HG03097 (cell line): Measurements from ENCODE around the gene PIK3R5.

ENCODE experiments used
- ATAC-seq: cut with Tn5 transposase; IDR thresholded peaks from one replicate; pipeline ENCODE4 v1.9.1; 2021; ENCODE audit not compliant: unreplicated experiment, low FRiP score

PIK3R5 gene

DNA sequence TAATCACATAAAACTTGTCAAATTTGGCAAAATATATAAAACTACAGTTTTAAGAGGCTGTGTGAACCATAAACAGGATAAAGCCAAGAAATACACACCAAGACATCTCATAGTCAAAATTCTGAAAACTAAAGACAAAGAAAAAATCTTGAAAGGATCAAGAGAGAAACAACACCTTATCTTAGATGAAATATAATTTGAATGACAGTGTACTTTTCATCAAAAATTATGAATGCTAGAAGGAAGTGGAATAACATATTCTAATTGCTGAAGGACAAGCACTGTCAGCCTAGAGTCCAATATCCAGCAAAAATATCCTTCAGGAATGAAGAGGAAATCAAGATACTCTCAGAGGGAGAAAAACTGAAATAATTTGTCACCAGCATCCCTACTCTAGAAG, 37.2 kb downstream of the PIK3R5 start:
- ATAC-seq, result no peak

DNA sequence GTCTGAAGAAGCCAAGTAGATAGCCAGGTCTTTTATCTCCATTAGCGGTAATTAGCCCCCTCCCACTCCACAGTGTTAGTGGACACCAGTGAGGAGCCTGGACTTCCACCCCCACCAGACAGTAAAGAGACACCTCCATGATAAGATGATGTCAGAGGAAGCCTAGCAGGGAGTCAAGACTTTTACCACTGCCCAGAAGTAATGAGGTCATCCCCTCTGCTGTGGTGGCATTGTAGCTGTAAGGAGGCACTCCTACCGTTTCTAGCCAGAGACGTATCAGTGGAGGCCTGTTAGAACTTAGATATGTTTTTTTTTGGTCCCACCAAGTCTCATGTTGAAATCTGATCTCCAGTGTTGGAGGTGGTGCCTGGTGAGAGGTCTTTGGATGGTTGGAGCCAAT, 38.1 kb downstream of the PIK3R5 start:
- no peak for ATAC-seq

DNA sequence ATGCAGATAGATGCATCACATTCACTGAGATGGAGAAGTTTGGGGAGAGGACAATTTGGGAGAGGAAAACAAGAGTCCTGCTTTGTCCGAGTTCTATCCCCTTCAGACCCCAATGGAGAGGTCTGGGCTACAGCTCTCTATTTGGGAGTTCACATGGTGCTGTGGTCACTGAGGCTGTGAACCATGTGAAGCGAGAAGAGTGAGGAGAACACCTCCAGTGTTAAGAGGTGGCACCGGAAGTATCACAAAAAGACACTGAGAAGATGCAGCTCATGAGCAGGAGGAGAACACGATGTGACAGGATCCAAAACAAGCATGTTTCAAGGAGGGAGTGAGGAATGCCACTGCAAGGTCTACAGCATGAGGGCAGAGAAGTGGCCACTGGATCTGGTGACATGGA, 39.7 kb downstream of the PIK3R5 start:
- ATAC-seq, result no peak

DNA sequence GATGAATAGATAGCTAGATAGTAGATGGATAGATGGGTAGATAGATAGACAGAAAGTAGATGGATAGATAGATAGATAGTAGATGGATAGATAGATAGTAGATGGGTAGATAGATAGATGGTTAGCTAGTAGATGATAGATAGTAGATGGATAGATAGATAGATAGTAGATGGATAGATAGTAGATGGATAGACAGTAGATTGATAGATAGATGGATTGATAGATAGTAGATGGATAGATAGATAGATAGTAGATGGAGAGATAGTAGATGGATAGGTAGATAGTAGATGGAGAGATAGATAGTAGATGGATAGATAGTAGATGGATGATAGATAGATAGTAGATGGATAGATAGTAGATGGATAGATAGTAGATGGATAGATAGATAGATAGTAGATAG, 40.4 kb downstream of the PIK3R5 start:
- no peak for ATAC-seq

DNA sequence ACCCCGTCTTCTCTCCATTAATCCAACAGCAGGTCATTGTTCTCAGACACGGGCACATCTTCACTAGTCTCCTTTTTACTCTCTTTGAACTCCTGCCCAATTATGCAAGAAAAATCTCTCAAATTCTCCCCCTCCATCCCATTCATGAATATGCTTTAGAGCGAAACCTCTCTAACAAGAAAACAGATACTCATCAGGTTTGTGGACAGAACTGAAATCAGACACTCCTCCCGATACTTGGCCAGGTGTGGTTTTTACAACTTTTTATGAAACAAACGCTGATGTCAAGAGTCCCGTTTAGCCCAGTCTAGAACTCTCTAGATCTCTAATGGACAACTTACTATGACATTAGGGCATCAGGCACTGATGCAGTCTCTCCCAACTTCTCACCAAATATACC, 40.9 kb downstream of the PIK3R5 start:
- peak; percentile 74 for ATAC-seq

DNA sequence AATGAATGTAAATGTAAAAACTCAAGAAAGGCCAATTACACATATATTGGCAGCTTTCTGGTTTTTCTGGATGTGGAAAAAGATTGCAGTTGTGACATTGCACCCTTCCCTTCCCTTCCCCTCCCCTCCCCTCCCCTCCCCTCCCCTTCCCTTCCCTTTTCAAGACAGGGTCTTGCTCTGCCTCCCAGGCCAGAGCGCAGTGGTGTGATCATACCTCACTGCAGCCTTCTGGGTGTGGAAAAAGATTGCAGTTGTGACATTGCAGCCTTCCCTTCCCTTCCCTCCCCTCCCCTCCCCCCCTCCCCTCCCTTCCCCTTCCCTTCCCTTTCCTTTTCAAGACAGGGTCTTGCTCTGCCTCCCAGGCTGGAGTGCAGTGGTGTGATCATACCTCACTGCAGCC, 41.7 kb downstream of the PIK3R5 start:
- no peak for ATAC-seq

DNA sequence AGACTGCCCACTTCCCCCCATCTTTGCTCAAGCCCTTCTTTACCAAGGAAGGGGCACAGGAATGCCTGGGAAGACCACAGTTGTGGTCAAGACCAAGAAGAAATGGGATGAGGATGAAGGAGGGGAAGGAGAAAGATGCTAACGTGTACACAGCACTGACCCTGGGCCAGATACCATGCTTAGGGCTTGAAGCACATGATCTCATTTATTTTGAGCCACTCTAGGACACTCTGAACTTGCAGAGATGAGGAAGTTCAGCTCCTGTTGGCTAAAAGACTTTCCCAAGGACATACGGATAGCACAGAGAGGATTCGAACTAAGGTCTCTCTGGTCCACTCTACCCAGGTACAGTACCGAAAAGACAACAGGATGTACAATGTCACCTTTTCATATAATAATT, 42.6 kb downstream of the PIK3R5 start:
- no peak for ATAC-seq

DNA sequence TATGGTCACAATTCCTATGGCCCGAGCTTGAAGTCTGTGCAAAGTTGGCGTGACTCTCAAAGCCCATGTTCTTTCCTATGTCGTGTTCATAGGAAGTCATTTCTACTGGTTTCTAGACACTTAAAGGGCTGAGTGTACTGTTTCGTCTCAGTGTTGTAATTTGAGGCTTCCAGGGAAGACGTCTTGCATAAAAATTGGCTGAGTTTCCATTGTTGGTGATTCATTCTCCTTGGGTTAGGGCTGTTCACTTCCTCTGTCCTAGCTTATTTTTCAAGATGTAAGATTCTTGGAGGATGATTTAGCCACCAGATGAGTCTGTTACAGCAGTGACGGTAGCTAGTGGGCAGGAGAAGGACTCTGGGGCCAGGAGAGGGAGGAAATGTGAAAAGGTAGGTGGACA, 43.1 kb downstream of the PIK3R5 start:
- ATAC-seq, result no peak

DNA sequence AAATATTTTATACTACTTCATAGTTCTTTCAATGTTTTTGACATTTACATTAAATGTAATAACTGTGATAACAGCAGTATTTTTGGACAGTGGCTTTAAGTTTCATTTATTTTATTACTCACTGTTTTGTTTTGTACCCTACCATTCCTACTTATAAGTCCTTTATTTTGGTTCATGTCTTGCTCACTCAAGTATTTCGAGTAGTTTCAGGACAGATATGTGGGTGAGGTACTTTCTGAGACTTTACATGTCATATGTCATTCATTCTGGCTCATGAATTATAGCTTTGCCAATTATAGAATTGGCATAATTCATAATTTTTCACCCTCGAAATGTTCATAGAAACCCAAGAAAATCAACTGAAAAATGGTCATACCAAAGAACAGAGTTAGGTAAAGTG, 44.4 kb downstream of the PIK3R5 start:
- peak; percentile 34 for ATAC-seq

DNA sequence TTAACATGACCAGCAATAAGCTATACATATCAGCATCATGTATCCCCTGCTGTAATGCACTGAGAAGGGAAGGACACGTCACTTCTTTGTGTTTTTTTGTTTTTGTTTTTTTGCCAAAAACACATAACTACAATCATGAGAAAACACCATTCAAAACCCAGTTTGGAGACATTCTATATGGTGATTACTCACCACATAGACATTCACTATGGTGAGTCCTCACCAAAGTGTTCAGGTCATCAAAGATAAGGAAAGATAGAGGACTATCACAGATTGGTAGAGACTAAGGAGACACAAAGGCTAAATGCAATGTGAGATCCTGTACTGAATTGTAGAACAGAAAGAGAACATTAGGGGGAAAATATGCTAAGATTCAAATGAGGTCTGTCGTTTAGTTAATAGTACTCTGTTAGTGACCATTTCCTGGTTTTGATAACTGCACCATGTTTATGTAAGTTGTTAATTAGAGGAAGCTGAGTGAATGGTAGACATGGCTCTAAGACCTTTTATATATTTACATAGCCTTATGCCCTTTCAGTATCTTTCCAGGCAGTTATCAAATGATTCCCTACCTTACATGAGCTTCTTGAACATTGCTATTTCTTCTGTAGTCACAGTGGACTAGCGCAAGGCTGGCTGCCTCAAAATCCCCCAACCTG, 46.6 kb downstream of the PIK3R5 start:
- ATAC-seq, result no peak

DNA sequence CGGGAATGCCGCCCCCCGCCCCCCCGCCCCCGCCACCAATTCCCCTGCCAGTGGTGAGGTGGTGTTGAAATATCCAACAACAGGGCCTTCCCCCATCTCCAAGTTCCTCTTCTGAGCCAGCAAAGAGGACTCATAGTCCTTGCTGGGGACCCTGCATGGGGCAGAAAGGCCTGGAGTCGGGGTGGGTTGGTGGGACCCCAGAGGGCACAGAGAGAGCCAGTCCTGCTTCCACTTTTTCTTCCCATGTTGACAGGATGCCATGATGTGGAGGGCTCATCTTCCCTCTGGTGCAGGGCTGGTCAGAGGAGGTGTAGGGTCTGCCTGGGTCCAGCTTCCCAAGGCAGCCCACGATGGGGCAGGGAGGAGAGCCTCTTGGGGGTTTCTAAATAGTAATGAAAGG, 49.0 kb downstream of the PIK3R5 start:
- ATAC-seq, result no peak

DNA sequence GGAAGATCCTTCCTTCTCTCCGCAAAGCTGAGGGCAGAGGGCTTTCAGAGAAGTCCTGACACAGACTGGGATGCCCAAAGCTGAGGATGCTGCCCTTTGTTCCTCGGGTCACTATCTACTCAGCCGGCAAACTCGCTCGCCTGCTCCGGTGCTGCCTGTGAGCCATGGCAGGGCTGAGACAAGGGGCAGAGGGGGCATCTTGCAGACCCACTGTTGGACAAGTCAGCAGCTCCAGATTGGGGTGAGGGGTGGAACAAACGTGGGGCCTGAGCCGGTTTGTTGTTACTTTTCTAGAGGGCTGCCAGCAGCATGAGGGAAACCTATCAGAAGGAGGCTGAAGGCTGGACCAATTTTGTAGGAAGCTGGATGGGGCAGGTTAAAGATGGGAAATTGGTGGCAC, 51.0 kb downstream of the PIK3R5 start:
- ATAC-seq, result no peak

DNA sequence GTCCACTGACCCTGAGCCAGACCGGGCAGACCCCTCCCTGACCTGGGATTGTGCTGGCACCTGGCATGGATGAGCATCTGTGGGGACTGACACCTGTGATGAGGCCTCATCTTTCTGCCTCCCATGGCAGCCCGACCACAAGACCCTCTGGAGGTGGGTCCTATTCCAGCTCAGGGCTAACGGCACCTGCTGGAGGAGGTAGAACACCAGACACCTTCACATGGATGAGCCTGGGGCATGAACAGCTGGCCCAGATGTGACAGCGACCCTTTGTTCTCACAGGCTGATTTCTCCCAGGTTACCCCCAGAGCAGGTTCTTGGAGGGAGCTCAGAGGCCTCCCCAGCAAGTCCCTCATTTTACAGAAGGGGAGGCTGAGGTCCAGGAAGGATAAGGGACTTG, 51.6 kb downstream of the PIK3R5 start:
- no peak for ATAC-seq

DNA sequence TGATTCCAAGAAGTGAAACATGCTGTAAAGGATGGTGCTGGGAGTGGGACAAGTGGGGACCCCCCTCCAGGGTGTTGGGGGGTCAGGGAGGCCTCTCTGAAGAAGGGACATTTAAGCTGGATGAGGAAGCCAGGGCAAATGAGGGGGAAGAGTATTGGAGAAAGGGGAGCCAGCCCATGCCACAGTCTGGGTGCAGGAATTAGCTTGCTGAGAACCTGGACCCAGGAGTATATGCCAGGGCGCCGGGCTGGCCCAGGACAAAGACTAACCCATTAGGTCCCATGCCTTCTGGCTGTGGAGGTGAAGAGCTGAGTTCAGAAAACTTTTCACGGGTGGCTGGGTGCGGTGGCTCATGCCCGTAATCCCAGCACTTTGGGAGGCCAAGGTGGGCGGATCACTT, 52.4 kb downstream of the PIK3R5 start:
- no peak for ATAC-seq

DNA sequence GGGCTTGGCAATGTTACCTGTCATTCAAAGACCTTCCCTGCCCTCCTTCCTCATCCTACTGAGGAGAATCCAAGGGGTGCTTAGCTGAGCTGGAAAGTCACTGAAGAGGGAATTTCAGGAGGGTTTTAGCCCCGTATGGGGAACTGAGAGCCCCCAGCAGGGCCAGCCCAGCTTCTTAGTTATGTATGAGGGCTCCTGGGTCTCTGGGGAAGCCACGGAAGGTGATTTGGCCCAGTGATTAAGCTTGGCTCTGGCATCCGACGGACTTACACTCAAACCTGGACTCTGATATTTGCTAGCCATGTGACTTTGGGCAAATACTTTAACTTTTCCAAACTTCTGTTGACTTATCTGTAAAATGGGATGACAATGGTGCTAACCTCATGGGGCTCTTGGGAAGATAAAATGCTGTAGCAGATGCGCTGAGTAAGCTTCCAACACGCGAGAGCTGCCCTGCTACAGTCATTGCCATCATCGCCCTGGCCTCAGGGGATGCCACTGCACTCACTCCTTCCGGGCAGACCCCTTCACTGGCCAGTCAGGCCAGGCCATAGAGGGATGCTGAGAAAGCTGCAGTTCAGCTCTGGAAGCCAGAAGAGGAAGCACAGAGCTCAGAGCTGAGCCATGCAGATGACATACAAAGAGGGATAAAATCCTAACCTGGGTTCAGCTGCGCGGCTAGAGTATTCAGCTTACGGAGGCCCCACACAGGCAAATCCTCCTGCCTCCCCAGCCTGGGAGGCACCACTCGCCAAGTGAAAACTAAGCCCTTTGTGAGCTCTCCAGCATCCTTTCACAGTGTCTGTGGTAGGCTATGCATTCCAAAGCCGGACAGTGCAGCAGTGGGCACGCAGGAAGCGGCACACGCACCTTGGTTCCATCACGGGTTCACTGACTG, 53.2 kb downstream of the PIK3R5 start:
- ATAC-seq, result no peak

DNA sequence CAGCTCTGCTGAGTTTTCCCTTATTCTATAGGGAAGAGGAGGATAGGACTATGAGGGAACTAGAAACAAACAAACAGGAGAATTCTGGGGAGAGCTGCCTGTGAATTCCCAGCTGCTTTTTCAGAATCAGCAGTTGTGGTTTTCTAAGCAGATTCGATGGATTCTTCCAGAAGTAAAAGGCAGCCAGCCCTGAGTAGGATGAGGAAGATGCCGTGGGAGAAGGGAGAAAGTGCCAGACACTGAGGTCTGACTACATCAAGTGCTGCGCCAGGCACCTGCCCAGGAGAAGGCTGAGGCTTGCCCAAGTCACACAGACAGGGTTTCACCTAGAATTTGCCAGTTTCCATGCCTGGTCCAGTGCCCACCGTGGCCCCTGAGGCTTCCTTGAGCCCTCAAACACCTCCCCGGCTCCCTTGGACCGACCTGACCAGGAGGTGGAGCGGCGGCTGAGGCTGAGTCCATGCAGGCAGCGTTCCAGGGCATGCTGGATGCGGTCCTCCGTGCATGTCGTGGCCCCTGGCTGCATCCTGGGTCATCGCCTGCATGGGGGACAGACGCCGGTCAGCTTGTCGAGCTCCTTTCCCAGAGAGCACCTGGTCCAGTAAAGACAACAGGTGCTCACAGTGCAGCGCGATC, 54.4 kb downstream of the PIK3R5 start:
- ATAC-seq, result no peak

DNA sequence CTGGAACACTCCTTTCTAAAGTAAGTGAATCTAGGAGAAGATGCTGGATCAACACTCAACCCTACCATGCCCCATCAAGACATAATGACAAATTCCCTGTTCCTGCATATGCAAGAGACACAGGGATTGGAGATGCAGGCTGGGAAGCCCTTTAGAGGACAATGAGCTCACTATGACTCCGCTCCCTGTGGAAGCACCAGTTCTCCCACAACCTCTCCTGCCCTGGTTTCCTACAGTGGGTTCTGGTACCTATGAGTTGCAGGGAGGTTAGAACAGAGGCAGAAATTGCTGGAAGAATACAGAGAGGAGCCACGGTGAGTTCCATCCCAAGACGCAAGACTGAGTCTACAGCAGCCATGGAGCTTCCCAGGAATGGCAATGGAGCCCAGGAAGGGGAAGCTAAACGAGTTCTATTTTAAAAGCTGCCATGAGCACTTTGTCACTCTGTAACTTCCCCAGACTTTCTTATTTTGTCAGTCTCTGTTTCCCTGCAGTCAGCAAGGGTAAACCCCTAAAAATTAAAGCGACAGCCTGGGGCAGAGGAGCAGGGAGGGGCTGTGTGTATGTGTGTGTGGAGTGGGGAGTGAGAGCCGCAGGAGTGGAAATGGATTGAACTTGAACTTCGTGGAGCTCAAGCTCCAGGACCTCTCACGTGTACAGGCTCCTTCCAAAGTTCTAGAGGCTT, 55.8 kb downstream of the PIK3R5 start:
- ATAC-seq, result no peak

DNA sequence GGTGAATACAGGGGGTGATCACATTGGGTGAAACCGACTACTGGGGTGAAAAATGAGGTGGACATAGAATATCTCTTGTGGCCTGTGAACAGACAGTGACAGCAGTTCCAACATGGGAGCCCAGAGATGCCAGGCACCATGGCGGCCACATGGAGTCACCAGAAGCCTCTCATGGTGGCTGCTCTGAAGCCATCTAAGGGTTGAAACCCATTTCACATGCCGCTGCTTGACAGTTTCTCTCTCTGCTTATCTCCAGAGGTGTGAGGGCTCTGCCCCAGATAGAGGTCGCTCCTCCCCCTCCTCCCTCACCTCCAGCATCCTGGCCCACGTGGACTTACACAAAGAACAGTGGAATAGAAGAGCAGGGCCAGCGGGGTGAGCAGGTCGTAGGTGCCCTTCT, 60.2 kb downstream of the PIK3R5 start:
- no peak for ATAC-seq

DNA sequence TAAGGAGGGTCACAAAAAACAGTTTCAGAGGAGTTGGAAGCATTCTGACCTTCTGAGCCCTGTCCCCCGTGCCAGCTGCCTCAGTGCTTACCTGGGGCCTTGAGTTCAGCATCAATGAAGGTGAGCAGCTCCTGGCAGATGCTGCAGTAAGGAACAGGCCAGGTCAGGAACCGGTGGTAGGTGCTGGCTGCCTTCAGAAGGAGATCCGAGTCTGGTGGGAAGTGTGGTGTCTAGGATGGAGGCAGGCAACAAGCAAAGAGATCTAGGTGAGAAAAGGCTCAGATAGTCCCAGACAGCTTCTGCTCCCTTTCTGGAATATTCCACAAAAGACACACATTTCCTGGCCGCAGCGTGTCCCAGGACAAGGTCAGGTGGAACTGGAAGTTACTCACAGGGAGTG, 60.8 kb downstream of the PIK3R5 start:
- no peak for ATAC-seq

DNA sequence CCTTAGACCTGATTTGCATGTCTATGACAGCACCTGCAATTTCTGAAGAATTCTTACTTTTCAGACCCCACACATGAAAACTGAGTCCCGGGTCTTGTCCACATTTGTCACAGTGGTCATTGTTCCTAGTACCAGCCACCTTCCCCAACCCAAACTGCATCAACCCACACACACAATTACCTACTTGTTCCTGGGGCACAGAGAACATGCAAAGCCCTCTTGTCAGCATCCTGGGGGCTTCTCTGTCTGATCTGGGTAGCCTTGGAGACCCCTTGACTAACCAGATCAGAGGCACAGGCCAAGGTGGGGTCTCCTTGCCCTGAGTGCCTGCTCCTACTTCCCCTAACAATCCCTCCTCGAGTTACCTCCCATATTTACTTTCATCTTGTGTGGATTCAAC, 61.3 kb downstream of the PIK3R5 start:
- no peak for ATAC-seq
